ENCODE results near the gene FAIM2. TPM values are rescaled to one million over a fixed set of nuclear protein-coding genes. Genes with fewer than 3 reads are reported as not detected.

The FAIM2 gene
- total and polyA plus RNA-seq, 2 donors (not counting 3 experiments of a cell fraction or from before 2014, with no cell fraction given) = 0.01 TPM; not detected in 1

GRCh38 chr12:49946086-49946485 is 42.4 kb upstream of the FAIM2 start:
- Histone ChIP-seq H3K27me3 (ENCODE audit: control insufficient read depth in 2 of 2, insufficient read depth in 2 of 2, low read length in 2 of 2) (no peaks in the 10 kb centered on the region), H2AFZ (ENCODE audit: low read depth, low read length) (peak overlapping the region; percentile 63), H3K36me3 (ENCODE audit: control insufficient read depth in 2 of 2, extremely low read depth in 1 of 2, insufficient read depth in 2 of 2, low read length in 2 of 2) (no peaks in the 10 kb centered on the region), H3K9me1 (replicated peaks; ENCODE audit: control insufficient read depth, extremely low read depth, insufficient read depth, low read length) (no peaks in the 10 kb centered on the region), H3K4me2 (ENCODE audit: insufficient read depth, low read length) (no peak overlapping the region), H3K4me3 (replicated peaks in 1 of 3; ENCODE audit: insufficient read depth in 1 of 3, low read depth in 1 of 3, low read length in 3 of 3) (no peak overlapping the region), H3K4me1 (ENCODE audit: control insufficient read depth, extremely low read depth, insufficient read depth, low read length) (peaks cover 11% of the 10 kb centered on the region), H3K9me3 (replicated peaks; ENCODE audit: control insufficient read depth, insufficient read depth, low read length) (no peaks in the 10 kb centered on the region), H3K9ac (replicated peaks; ENCODE audit: extremely low read depth, insufficient read depth, low read length) (no peak overlapping the region), H4K20me1 (replicated peaks; ENCODE audit: control insufficient read depth, extremely low read depth, insufficient read depth, low read length) (no peaks in the 10 kb centered on the region), H3K79me2 (ENCODE audit: control insufficient read depth, insufficient read depth, low read length) (no peaks in the 10 kb centered on the region), H3K27ac (ENCODE audit: insufficient read depth, low read depth, low read length) (no peak overlapping the region)
- FAIRE-seq = no peak
- POLR2A ChIA-PET = no interaction called here
- TF ChIP-seq CTCF (IDR thresholded peaks at IDR 0.05; ENCODE audit: extremely low read depth in 1 of 2, insufficient read depth in 1 of 2, low read depth in 1 of 2, low read length in 2 of 2) (no peak), FOS (IDR thresholded peaks at IDR 0.05; ENCODE audit: borderline replicate concordance, insufficient read depth, low read length) (no peak), MAX (IDR thresholded peaks at IDR 0.05; ENCODE audit: insufficient read depth, insufficient read length) (no peak), JUN (IDR thresholded peaks at IDR 0.05; ENCODE audit: borderline replicate concordance, insufficient read depth, insufficient read length, low read depth) (no peak), POLR2A (IDR thresholded peaks at IDR 0.05; ENCODE audit: low read depth, low read length) (no peak), MYC (IDR thresholded peaks at IDR 0.05; ENCODE audit: low read depth, low read length) (no peak), POLR2AphosphoS5 (IDR thresholded peaks at IDR 0.05; ENCODE audit: insufficient read depth, low read depth, low read length) (no peak), GATA2 (IDR thresholded peaks at IDR 0.05; ENCODE audit: insufficient read depth, insufficient read length, low read depth, low read length) (no peak), EZH2 (IDR thresholded peaks at IDR 0.05; ENCODE audit: borderline replicate concordance, low read depth, low read length, severe bottlenecking) (no peak)
- dilution Hi-C loops (cut with MboI; ENCODE audit: extremely low pct_ligation_motif_present, low sequenced_read_pairs) = no loop called here
- BruUV-seq (replicated peaks) = no TSS peak
- DNase-seq (ENCODE audit: low read depth, low spot score) = no peak
- CTCF ChIA-PET = interaction anchor here (0.6 to 4.5 kb wide), 38 partner anchors 8 to 125 kb away, joined by 3 to 112 read pairs (median 7); partner anchors contain the start of genes AQP5 and NCKAP5L
- intact Hi-C loops (cut with micrococcal nuclease) = no loop called here
